ENCODE data around the gene ABCC11.

Gene ABCC11

DNA sequence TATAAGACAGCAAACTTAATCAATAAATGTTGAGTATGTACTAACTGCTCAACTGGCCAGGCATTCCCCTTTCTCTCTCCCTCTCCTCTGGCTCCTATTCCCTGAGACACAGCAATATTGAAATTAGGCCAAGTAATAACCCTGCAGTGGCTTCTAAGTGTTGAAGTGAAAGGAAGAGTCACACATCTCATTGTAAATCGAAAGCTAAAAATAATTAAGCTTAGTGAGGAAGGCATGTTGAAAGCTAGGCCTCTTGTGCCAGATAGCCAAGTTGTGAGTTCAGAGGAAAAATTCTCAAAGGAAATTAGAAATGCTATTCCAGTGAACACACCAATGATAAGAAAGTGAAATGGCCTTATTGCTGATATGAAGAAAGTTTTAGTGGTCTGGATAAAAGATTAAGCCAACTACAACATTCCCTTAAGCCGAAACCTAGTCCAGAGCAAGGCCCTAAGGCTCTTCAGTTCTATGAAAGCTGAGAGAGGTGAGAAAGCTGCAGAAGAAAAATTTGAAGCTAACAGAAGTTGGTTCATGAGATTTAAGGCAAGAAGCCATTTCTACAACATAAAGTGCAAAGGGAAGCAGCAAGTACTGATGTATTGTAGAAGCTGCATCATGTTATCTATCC, 35.4 kb upstream of the ABCC11 start:
- H2BK12ac ChIP-seq (ENCODE audit: low read length): no peak overlapping the region
- no CpG with 5 or more reads among the region's 2 CpGs for WGBS (ENCODE audit: extremely low coverage, insufficient coverage, insufficient read length)
- H2BK120ac ChIP-seq (ENCODE audit: insufficient read depth, low read length, poor library complexity): no peak overlapping the region
- H3K27ac ChIP-seq (ENCODE audit: low read depth, low read length): no peak overlapping the region
- no peak overlapping the region for H4K91ac ChIP-seq (ENCODE audit: low read depth, low read length)
- H3K4ac ChIP-seq (ENCODE audit: low read depth, low read length): no peak overlapping the region
- no peak overlapping the region for H3K18ac ChIP-seq (ENCODE audit: low read length)
- no peak overlapping the region for H2AK5ac ChIP-seq (ENCODE audit: low read length)
- H2BK5ac ChIP-seq (ENCODE audit: low read depth, low read length, poor library complexity): no peak overlapping the region
- H3K9ac ChIP-seq (ENCODE audit: low read length): no peak overlapping the region
- no peak overlapping the region for H3K23ac ChIP-seq (ENCODE audit: low read length)
- H4K8ac ChIP-seq (ENCODE audit: low read depth, low read length): no peak overlapping the region
- H3K4me1 ChIP-seq (ENCODE audit: control insufficient read depth in 1 of 2, insufficient read depth in 2 of 2, low read length in 2 of 2): no peaks in the 10 kb centered on the region
- H4K12ac ChIP-seq (ENCODE audit: low read depth, low read length): no peak overlapping the region
- no peaks in the 10 kb centered on the region for H3K27me3 ChIP-seq (ENCODE audit: insufficient read depth, low read length)
- no peaks in the 10 kb centered on the region for H3K79me2 ChIP-seq (ENCODE audit: control insufficient read depth, insufficient read depth, low read length, poor library complexity)
- H3K14ac ChIP-seq (ENCODE audit: low read length): no peak overlapping the region
- H3K36me3 ChIP-seq (ENCODE audit: control insufficient read depth in 1 of 2, insufficient read depth in 2 of 2, low read length in 2 of 2): peaks cover 4 to 5% of the 10 kb centered on the region in 2 experiments
- no peak overlapping the region for H3K4me2 ChIP-seq (ENCODE audit: low read length)
- H3K79me1 ChIP-seq (ENCODE audit: low read length): no peaks in the 10 kb centered on the region
- no peaks in the 10 kb centered on the region for H3K9me3 ChIP-seq (ENCODE audit: insufficient read depth, low read depth, low read length)
- H3K4me3 ChIP-seq (ENCODE audit: low read depth, low read length): no peak overlapping the region
- no peak overlapping the region for H2AFZ ChIP-seq (ENCODE audit: insufficient read depth, low read length, poor library complexity)
- no peak for DNase-seq

DNA sequence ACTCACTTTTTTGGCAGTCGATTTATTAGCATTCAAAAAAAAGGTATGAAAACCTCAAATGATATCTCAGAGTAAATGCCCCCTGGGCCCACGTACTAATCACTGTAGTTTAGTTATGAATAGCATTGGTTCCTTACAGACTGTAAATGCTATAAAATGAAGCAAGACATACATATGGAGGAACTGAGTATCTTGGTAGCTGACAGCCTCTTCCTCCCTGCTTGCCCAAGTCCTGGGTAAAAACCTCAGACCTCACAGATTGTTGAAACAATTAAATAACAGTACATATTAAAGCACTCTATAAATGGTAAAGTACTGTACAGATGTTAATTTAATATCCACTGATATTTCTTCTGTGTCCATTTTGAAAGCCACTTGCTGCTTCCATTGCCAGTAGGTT, 33.2 kb upstream of the ABCC11 start:
- Histone ChIP-seq H3K9me3 (ENCODE audit: insufficient read depth, low read depth, low read length) (no peaks in the 10 kb centered on the region), H2BK5ac (ENCODE audit: low read depth, low read length, poor library complexity) (no peak overlapping the region), H3K27ac (ENCODE audit: low read depth, low read length) (no peak overlapping the region), H2AFZ (ENCODE audit: insufficient read depth, low read length, poor library complexity) (no peak overlapping the region), H3K9ac (ENCODE audit: low read length) (no peak overlapping the region), H2BK120ac (ENCODE audit: insufficient read depth, low read length, poor library complexity) (no peak overlapping the region), H3K23ac (ENCODE audit: low read length) (no peak overlapping the region), H4K12ac (ENCODE audit: low read depth, low read length) (no peak overlapping the region), H2AK5ac (ENCODE audit: low read length) (no peak overlapping the region), H3K14ac (ENCODE audit: low read length) (no peak overlapping the region), H2BK12ac (ENCODE audit: low read length) (no peak overlapping the region), H3K79me2 (ENCODE audit: control insufficient read depth, insufficient read depth, low read length, poor library complexity) (no peaks in the 10 kb centered on the region), H3K4me1 (ENCODE audit: control insufficient read depth in 1 of 2, insufficient read depth in 2 of 2, low read length in 2 of 2) (no peaks in the 10 kb centered on the region), H3K4me2 (ENCODE audit: low read length) (no peak overlapping the region), H3K4ac (ENCODE audit: low read depth, low read length) (no peak overlapping the region), H3K4me3 (ENCODE audit: low read depth, low read length) (no peak overlapping the region), H3K79me1 (ENCODE audit: low read length) (no peaks in the 10 kb centered on the region), H3K18ac (ENCODE audit: low read length) (no peak overlapping the region), H4K8ac (ENCODE audit: low read depth, low read length) (no peak overlapping the region), H4K91ac (ENCODE audit: low read depth, low read length) (no peak overlapping the region), H3K36me3 (ENCODE audit: control insufficient read depth in 1 of 2, insufficient read depth in 2 of 2, low read length in 2 of 2) (peaks cover 0 to 2% of the 10 kb centered on the region in 2 experiments), H3K27me3 (ENCODE audit: insufficient read depth, low read length) (no peaks in the 10 kb centered on the region)
- WGBS (ENCODE audit: extremely low coverage, insufficient coverage, insufficient read length): no CpG with 5 or more reads among the region's 2 CpGs
- no peak for DNase-seq

DNA sequence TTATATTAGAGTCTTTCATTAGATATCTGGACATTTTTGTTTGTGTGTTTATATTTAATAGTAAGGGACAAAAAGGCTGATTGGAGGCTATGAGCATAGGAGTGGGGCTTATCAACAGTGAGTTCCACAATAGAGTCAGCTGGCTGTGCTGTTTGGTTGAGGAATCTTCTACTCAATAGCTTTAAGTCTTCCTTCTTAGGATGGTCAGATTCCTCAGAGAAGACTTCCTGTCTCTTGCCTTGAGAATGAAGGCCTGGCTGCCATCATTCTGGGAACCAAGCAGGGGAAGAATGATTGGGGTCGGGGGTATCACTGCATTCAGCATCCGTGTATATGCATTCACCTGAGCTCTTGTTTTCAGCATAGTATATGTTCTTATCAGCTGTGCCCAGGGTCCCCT, 31.9 kb upstream of the ABCC11 start:
- no CpG with 5 or more reads among the region's 2 CpGs for WGBS (ENCODE audit: extremely low coverage, insufficient coverage, insufficient read length)
- Histone ChIP-seq H2BK5ac (ENCODE audit: low read depth, low read length, poor library complexity) (no peak overlapping the region), H3K27ac (ENCODE audit: low read depth, low read length) (no peak overlapping the region), H3K4me2 (ENCODE audit: low read length) (no peak overlapping the region), H3K79me2 (ENCODE audit: control insufficient read depth, insufficient read depth, low read length, poor library complexity) (no peaks in the 10 kb centered on the region), H2AFZ (ENCODE audit: insufficient read depth, low read length, poor library complexity) (no peak overlapping the region), H3K18ac (ENCODE audit: low read length) (no peak overlapping the region), H2BK120ac (ENCODE audit: insufficient read depth, low read length, poor library complexity) (no peak overlapping the region), H3K79me1 (ENCODE audit: low read length) (no peaks in the 10 kb centered on the region), H2AK5ac (ENCODE audit: low read length) (no peak overlapping the region), H3K23ac (ENCODE audit: low read length) (no peak overlapping the region), H4K8ac (ENCODE audit: low read depth, low read length) (no peak overlapping the region), H3K14ac (ENCODE audit: low read length) (no peak overlapping the region), H3K4me3 (ENCODE audit: low read depth, low read length) (no peak overlapping the region), H3K4me1 (ENCODE audit: control insufficient read depth in 1 of 2, insufficient read depth in 2 of 2, low read length in 2 of 2) (no peaks in the 10 kb centered on the region), H4K12ac (ENCODE audit: low read depth, low read length) (no peak overlapping the region), H2BK12ac (ENCODE audit: low read length) (no peak overlapping the region), H3K27me3 (ENCODE audit: insufficient read depth, low read length) (no peaks in the 10 kb centered on the region), H4K91ac (ENCODE audit: low read depth, low read length) (no peak overlapping the region), H3K36me3 (ENCODE audit: control insufficient read depth in 1 of 2, insufficient read depth in 2 of 2, low read length in 2 of 2) (peaks cover 0 to 2% of the 10 kb centered on the region in 2 experiments), H3K9me3 (ENCODE audit: insufficient read depth, low read depth, low read length) (no peaks in the 10 kb centered on the region), H3K4ac (ENCODE audit: low read depth, low read length) (no peak overlapping the region), H3K9ac (ENCODE audit: low read length) (no peak overlapping the region)
- no peak for DNase-seq

DNA sequence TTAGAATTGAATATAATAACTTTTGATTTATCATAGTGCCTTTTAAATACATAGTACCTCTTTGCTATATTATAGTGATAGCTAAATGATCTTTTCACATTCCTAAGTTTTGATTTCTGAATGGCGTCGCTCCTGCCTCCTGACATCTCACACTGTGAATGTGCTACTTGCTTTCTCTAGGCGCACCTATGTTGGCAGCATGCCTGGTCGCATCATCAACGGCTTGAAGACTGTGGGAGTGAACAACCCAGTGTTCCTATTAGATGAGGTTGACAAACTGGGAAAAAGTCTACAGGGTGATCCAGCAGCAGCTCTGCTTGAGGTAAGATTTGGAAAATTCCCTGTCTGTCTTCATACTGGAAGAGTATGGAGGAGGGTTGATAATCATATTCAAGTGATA, 29.8 kb upstream of the ABCC11 start:
- H3K36me3 ChIP-seq (ENCODE audit: control insufficient read depth in 1 of 2, insufficient read depth in 2 of 2, low read length in 2 of 2): peaks cover 0 to 2% of the 10 kb centered on the region in 2 experiments
- H3K27me3 ChIP-seq (ENCODE audit: insufficient read depth, low read length): no peaks in the 10 kb centered on the region
- H3K18ac ChIP-seq (ENCODE audit: low read length): no peak overlapping the region
- H3K79me2 ChIP-seq (ENCODE audit: control insufficient read depth, insufficient read depth, low read length, poor library complexity): no peaks in the 10 kb centered on the region
- no peaks in the 10 kb centered on the region for H3K4me1 ChIP-seq (ENCODE audit: control insufficient read depth in 1 of 2, insufficient read depth in 2 of 2, low read length in 2 of 2)
- no peak for DNase-seq
- H3K14ac ChIP-seq (ENCODE audit: low read length): no peak overlapping the region
- no peak overlapping the region for H3K4me2 ChIP-seq (ENCODE audit: low read length)
- H2BK12ac ChIP-seq (ENCODE audit: low read length): no peak overlapping the region
- no CpG with 5 or more reads among the region's 5 CpGs for WGBS (ENCODE audit: extremely low coverage, insufficient coverage, insufficient read length)
- no peak overlapping the region for H3K27ac ChIP-seq (ENCODE audit: low read depth, low read length)
- no peak overlapping the region for H2AFZ ChIP-seq (ENCODE audit: insufficient read depth, low read length, poor library complexity)
- H2BK5ac ChIP-seq (ENCODE audit: low read depth, low read length, poor library complexity): no peak overlapping the region
- no peak overlapping the region for H4K12ac ChIP-seq (ENCODE audit: low read depth, low read length)
- H4K8ac ChIP-seq (ENCODE audit: low read depth, low read length): no peak overlapping the region
- H3K9me3 ChIP-seq (ENCODE audit: insufficient read depth, low read depth, low read length): no peaks in the 10 kb centered on the region
- H3K23ac ChIP-seq (ENCODE audit: low read length): no peak overlapping the region
- no peak overlapping the region for H2AK5ac ChIP-seq (ENCODE audit: low read length)
- no peaks in the 10 kb centered on the region for H3K79me1 ChIP-seq (ENCODE audit: low read length)
- H4K91ac ChIP-seq (ENCODE audit: low read depth, low read length): no peak overlapping the region
- H3K9ac ChIP-seq (ENCODE audit: low read length): no peak overlapping the region
- H2BK120ac ChIP-seq (ENCODE audit: insufficient read depth, low read length, poor library complexity): no peak overlapping the region
- H3K4ac ChIP-seq (ENCODE audit: low read depth, low read length): no peak overlapping the region
- H3K4me3 ChIP-seq (ENCODE audit: low read depth, low read length): no peak overlapping the region
